Central memory CD8-positive, alpha-beta T cell (primary cell): ENCODE data around the gene UNC5A.

Experiments used
- ATAC-seq: fragments of 150-1000 bp; cut with Tn5 transposase; replicated peaks from 2 replicates; pipeline ENCODE4 v1.10.0; 2022; ENCODE audit warnings: mild to moderate bottlenecking, moderate FRiP score, moderate number of reproducible peaks; ENCODE audit not compliant: poor library complexity, severe bottlenecking; ENCODE audit errors: extremely low read depth
- DNase-seq, 2 donors: peaks; one replicate each; pipeline ENCODE4 v3.0.0; 2021; ENCODE audit warnings: low spot score in 2 of 2
- H3K27ac Mint-ChIP-seq: one replicate; pipeline ENCODE4 v1.8.0; 2022; ENCODE audit warnings: low read depth, mild to moderate bottlenecking, moderate library complexity, mixed read lengths
- H3K27me3 Mint-ChIP-seq: one replicate; pipeline ENCODE4 v1.8.0; 2022; ENCODE audit warnings: mixed read lengths
- H3K36me3 Mint-ChIP-seq: one replicate; pipeline ENCODE4 v1.8.0; 2022; ENCODE audit warnings: mild to moderate bottlenecking, moderate library complexity, mixed read lengths; ENCODE audit not compliant: insufficient read depth
- H3K4me1 Mint-ChIP-seq: one replicate; pipeline ENCODE4 v1.8.0; 2022; ENCODE audit warnings: mixed read lengths
- H3K4me3 Mint-ChIP-seq: one replicate; pipeline ENCODE4 v1.8.0; 2022; ENCODE audit warnings: mild to moderate bottlenecking, moderate library complexity, mixed read lengths
- H3K9me3 Mint-ChIP-seq: one replicate; pipeline ENCODE4 v1.8.0; 2022; ENCODE audit warnings: mixed read lengths

The UNC5A gene

GRCh38 chr5:176822793-176823481, 12.6 kb downstream of the UNC5A start:
- Mint-ChIP-seq H3K4me3 (no peak overlapping the region), H3K9me3 (no peaks in the 10 kb centered on the region), H3K27me3 (peaks cover 73% of the 10 kb centered on the region), H3K4me1 (peaks cover 10% of the 10 kb centered on the region), H3K27ac (no peak overlapping the region), H3K36me3 (peaks cover 7% of the 10 kb centered on the region)
- no peak for DNase-seq
- no peak for ATAC-seq

- H3K4me3 Mint-ChIP-seq: no peak overlapping the region
- no peak for DNase-seq
- H3K36me3 Mint-ChIP-seq: peaks cover 6% of the 10 kb centered on the region
- ATAC-seq: no peak
- H3K27me3 Mint-ChIP-seq: peaks cover 73% of the 10 kb centered on the region
- no peak overlapping the region for H3K27ac Mint-ChIP-seq
- peaks cover under 1% of the 10 kb centered on the region for H3K4me1 Mint-ChIP-seq
- no peaks in the 10 kb centered on the region for H3K9me3 Mint-ChIP-seq
Observed at GRCh38 chr5:176823869-176824412, 13.6 kb downstream of the UNC5A start.

DNA sequence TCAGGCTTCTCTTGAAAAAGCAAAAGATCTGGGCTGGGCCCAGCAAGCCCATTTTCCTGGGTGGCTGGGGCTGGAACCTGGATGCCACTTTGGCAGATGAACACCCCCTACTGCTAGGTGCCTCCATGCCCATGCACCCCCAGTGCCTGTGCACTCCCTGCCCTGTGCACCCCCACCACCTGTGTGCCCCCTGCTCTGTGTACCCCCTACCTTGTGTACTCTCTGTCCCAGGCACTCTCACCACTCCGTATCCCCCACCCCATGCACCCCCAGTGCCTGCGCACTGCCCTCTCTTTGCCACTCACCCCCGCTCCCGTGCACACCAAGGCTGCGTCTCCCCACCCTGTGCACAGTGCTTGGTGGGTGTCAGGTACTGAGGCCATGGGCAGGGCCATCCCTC, 14.2 kb downstream of the UNC5A start:
- no peak for ATAC-seq

GRCh38 chr5:176825234-176825633, 14.9 kb downstream of the UNC5A start:
- peaks cover 3% of the 10 kb centered on the region for H3K36me3 Mint-ChIP-seq
- H3K4me3 Mint-ChIP-seq: no peak overlapping the region
- DNase-seq (no peak), ATAC-seq (no peak)
- H3K27ac Mint-ChIP-seq: no peak overlapping the region
- H3K9me3 Mint-ChIP-seq: no peaks in the 10 kb centered on the region
- peaks cover 60% of the 10 kb centered on the region for H3K27me3 Mint-ChIP-seq
- no peaks in the 10 kb centered on the region for H3K4me1 Mint-ChIP-seq

More for the DNA sequence above, 14.2 kb downstream of the UNC5A start:
- DNase-seq: no peak
- Mint-ChIP-seq H3K9me3 (no peaks in the 10 kb centered on the region), H3K4me3 (no peak overlapping the region), H3K36me3 (peaks cover 5% of the 10 kb centered on the region), H3K27ac (no peak overlapping the region), H3K4me1 (no peaks in the 10 kb centered on the region), H3K27me3 (peaks cover 67% of the 10 kb centered on the region)

- H3K36me3 Mint-ChIP-seq: peaks cover 3% of the 10 kb centered on the region
- peaks cover 53% of the 10 kb centered on the region for H3K27me3 Mint-ChIP-seq
- no peak overlapping the region for H3K4me3 Mint-ChIP-seq
- no peak overlapping the region for H3K27ac Mint-ChIP-seq
- DNase-seq (no peak), ATAC-seq (no peak)
- H3K4me1 Mint-ChIP-seq: no peaks in the 10 kb centered on the region
- no peaks in the 10 kb centered on the region for H3K9me3 Mint-ChIP-seq
Observed at GRCh38 chr5:176825957-176826356, 15.6 kb downstream of the UNC5A start.

- DNase-seq (no peak), ATAC-seq (no peak)
- no peaks in the 10 kb centered on the region for H3K4me1 Mint-ChIP-seq
- H3K27me3 Mint-ChIP-seq: peaks cover 48% of the 10 kb centered on the region
- H3K4me3 Mint-ChIP-seq: no peak overlapping the region
- H3K9me3 Mint-ChIP-seq: no peaks in the 10 kb centered on the region
- no peak overlapping the region for H3K27ac Mint-ChIP-seq
- H3K36me3 Mint-ChIP-seq: peaks cover 3% of the 10 kb centered on the region
Observed at GRCh38 chr5:176827736-176828414, 17.5 kb downstream of the UNC5A start.

DNA sequence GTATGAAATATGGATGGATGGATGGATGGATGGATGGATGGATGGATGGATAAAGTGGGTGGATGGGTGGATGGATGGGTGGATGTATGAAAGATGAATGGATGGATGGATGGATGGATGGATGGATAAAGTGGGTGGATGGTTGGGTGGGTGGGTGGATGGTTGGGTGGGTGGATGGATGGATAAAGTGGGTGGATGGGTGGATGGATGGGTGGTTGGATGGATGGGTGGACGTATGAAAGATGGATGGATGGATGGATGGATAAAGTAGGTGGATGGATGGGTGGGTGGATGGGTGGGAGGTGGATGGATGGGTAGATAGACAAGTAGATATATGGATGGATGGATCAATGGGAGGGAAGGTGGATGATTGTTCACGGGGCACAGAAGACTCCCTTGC, 19.0 kb downstream of the UNC5A start:
- H3K27me3 Mint-ChIP-seq: peaks cover 51% of the 10 kb centered on the region
- DNase-seq (no peak), ATAC-seq (no peak)
- H3K4me1 Mint-ChIP-seq: no peaks in the 10 kb centered on the region
- no peak overlapping the region for H3K27ac Mint-ChIP-seq
- H3K4me3 Mint-ChIP-seq: no peak overlapping the region
- no peaks in the 10 kb centered on the region for H3K36me3 Mint-ChIP-seq
- H3K9me3 Mint-ChIP-seq: no peaks in the 10 kb centered on the region

DNA sequence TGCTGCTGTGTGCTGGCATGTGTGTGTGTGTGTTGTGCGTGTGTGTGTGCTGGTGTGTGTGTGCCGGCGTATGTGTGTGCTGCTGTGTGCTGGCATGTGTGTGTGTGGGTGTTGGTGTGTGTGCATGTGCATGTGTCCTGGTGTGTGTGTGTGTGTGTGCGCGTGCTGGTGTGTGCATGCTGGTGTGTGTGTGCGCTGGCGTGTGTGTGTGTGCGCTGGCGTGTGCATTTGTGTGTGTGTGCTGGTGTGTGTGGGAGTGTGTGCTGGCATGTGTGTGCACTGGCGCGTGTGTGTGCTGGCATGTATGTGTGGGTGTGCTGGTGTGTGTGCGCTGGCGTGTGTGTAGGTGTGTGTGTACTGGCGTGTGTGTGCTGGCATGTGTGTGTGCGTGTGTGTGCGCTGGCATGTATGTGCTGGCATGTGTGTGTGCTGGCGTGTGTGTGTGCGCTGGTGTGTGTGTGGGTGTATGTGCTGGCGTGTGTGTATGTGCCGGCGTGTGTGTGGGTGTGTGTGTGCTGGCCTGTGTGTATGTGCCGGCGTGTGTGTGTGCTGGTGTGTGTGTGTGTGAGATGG, 20.1 kb downstream of the UNC5A start:
- H3K4me3 Mint-ChIP-seq: no peak overlapping the region
- ATAC-seq (no peak), DNase-seq (no peak)
- H3K4me1 Mint-ChIP-seq: no peaks in the 10 kb centered on the region
- H3K27me3 Mint-ChIP-seq: peaks cover 51% of the 10 kb centered on the region
- no peaks in the 10 kb centered on the region for H3K9me3 Mint-ChIP-seq
- no peaks in the 10 kb centered on the region for H3K36me3 Mint-ChIP-seq
- no peak overlapping the region for H3K27ac Mint-ChIP-seq

DNA sequence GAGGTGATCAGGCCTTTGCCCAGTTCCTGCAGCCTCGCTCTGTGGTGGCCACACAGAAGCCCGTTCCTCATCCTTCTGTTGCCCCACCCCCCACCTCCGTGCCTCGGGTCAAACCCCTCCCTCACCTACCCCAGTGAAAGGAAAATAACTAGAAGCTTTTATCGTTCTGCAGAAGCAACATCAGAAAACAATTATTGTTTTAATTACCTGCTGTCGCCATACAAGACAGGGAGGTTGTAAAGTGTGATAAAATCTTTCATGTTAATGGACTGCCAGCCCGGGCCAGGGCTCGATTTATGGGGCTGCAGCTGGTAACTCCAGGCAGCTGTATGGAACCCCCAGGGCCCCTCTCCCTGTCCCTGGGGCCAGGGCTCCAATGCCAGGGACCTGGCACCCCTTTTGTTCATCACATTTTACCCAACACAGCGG, 20.6 kb downstream of the UNC5A start:
- Mint-ChIP-seq H3K27me3 (peaks cover 56% of the 10 kb centered on the region), H3K4me1 (no peaks in the 10 kb centered on the region), H3K27ac (no peak overlapping the region)

GRCh38 chr5:176831425-176831824, 21.1 kb downstream of the UNC5A start:
- Mint-ChIP-seq H3K36me3 (no peaks in the 10 kb centered on the region), H3K4me3 (no peak overlapping the region), H3K4me1 (no peaks in the 10 kb centered on the region), H3K27ac (no peak overlapping the region), H3K27me3 (peaks cover 60% of the 10 kb centered on the region), H3K9me3 (no peaks in the 10 kb centered on the region)
- no peak for ATAC-seq
- DNase-seq: no peak

More for the DNA sequence above, 20.6 kb downstream of the UNC5A start:
- no peaks in the 10 kb centered on the region for H3K9me3 Mint-ChIP-seq
- no peak for ATAC-seq
- DNase-seq: no peak
- H3K4me3 Mint-ChIP-seq: no peak overlapping the region
- H3K36me3 Mint-ChIP-seq: no peaks in the 10 kb centered on the region

- Mint-ChIP-seq H3K4me3 (no peak overlapping the region), H3K27me3 (peaks cover 61% of the 10 kb centered on the region), H3K9me3 (no peaks in the 10 kb centered on the region), H3K4me1 (no peaks in the 10 kb centered on the region), H3K36me3 (no peaks in the 10 kb centered on the region), H3K27ac (no peak overlapping the region)
- ATAC-seq (no peak), DNase-seq (no peak)
Observed at GRCh38 chr5:176832162-176832561, 21.8 kb downstream of the UNC5A start.

GRCh38 chr5:176833286-176833685, 22.9 kb downstream of the UNC5A start:
- ATAC-seq: no peak
- no peak overlapping the region for H3K4me3 Mint-ChIP-seq

DNA sequence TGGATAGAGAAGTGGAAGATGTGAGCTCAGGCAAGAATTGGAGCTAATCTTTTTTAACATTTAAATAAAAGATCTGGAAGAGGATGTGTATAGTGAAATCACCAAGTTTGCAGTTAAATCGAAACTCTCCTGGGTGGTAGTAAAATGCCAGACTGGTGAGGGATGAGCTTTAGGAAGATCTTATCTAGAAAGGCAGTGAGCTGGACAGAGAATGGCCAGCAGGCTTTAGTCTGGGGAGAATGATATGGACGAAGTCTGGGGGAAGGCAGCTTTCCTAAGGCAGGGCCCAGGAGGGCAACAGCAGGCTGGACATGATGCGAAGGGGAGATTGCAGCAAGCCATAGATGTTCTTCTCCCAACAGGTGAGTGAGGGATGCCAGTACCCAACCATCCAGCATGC, 25.6 kb downstream of the UNC5A start:
- no peak overlapping the region for H3K4me3 Mint-ChIP-seq
- H3K27me3 Mint-ChIP-seq: peaks cover 62% of the 10 kb centered on the region
- peaks cover 2% of the 10 kb centered on the region for H3K36me3 Mint-ChIP-seq
- no peaks in the 10 kb centered on the region for H3K9me3 Mint-ChIP-seq
- H3K4me1 Mint-ChIP-seq: no peaks in the 10 kb centered on the region
- ATAC-seq (no peak), DNase-seq (no peak)
- H3K27ac Mint-ChIP-seq: no peak overlapping the region

More at GRCh38 chr5:176833286-176833685, 22.9 kb downstream of the UNC5A start:
- Mint-ChIP-seq H3K36me3 (peaks cover 2% of the 10 kb centered on the region), H3K4me1 (no peaks in the 10 kb centered on the region), H3K27ac (no peak overlapping the region), H3K9me3 (no peaks in the 10 kb centered on the region), H3K27me3 (peaks cover 58% of the 10 kb centered on the region)
- no peak for DNase-seq
